ENCODE results near the gene OR2T5.
"Not testable (repeated sequence)": the region's sequence is repeated elsewhere in the genome, so short reads cannot be mapped to it uniquely, and the experiment has no call there.

OR2T5 gene

GRCh38 chr1:248507773-248508172 is 19.4 kb downstream of the OR2T5 start, which contains the start of gene OR2G6:
Gene OR2G6 (plus strand): TSS chr1:248508073. CDS start chr1:248521647, 13,574 bp downstream.
- not testable (repeated sequence) for H3K4me1 ChIP-seq (ENCODE audit: control insufficient read depth in 2 of 2, insufficient read depth in 1 of 2, low read depth in 1 of 2, low read length in 2 of 2); H2BK120ac ChIP-seq (ENCODE audit: low read depth, low read length); H2BK12ac ChIP-seq (ENCODE audit: low read length); H3K18ac ChIP-seq (ENCODE audit: low read length); H3K79me1 ChIP-seq (ENCODE audit: low read depth, low read length); H3K4ac ChIP-seq (ENCODE audit: low read length); H3K36me3 ChIP-seq (replicated peaks in 1 of 2; ENCODE audit: control insufficient read depth in 2 of 2, insufficient read depth in 2 of 2, low read length in 2 of 2); H3K14ac ChIP-seq (ENCODE audit: low read length); H3K27ac ChIP-seq (replicated peaks; ENCODE audit: low read length); H2AFZ ChIP-seq (ENCODE audit: low read length); H2AK5ac ChIP-seq (ENCODE audit: low read depth, low read length); H3K23ac ChIP-seq (ENCODE audit: low read depth, low read length, poor library complexity); H2BK15ac ChIP-seq (ENCODE audit: low read length); H3K4me2 ChIP-seq (ENCODE audit: insufficient read depth, low read length, poor library complexity, severe bottlenecking); H4K91ac ChIP-seq (ENCODE audit: low read depth, low read length, poor library complexity); H3K9me3 ChIP-seq (replicated peaks in 1 of 2; ENCODE audit: control insufficient read depth in 2 of 2, insufficient read depth in 1 of 2, low read depth in 1 of 2, low read length in 2 of 2); H3K4me3 ChIP-seq (ENCODE audit: low read length in 2 of 2); H2BK5ac ChIP-seq (ENCODE audit: low read length); DNase-seq (ENCODE audit: low spot score); H3K9ac ChIP-seq (ENCODE audit: low read depth, low read length, poor library complexity); H4K8ac ChIP-seq (ENCODE audit: low read depth, low read length); H3K27me3 ChIP-seq (ENCODE audit: control insufficient read depth in 3 of 3, insufficient read depth in 3 of 3, low read depth in 1 of 3, low read length in 3 of 3)
- no CpG with 5 or more reads among the region's 2 CpGs for WGBS, 2 donors (ENCODE audit: extremely low coverage in 2 of 2, insufficient read length in 2 of 2, insufficient replicate concordance in 1 of 2)

GRCh38 chr1:248510217-248510616 is 21.8 kb downstream of the OR2T5 start:
- not testable (repeated sequence) for H2AFZ ChIP-seq (ENCODE audit: low read length); DNase-seq (ENCODE audit: low spot score); H3K4me1 ChIP-seq (ENCODE audit: control insufficient read depth in 2 of 2, insufficient read depth in 1 of 2, low read depth in 1 of 2, low read length in 2 of 2); H3K18ac ChIP-seq (ENCODE audit: low read length); H3K9ac ChIP-seq (ENCODE audit: low read depth, low read length, poor library complexity); H3K27ac ChIP-seq (replicated peaks; ENCODE audit: low read length); H4K8ac ChIP-seq (ENCODE audit: low read depth, low read length); H3K23ac ChIP-seq (ENCODE audit: low read depth, low read length, poor library complexity); H3K79me1 ChIP-seq (ENCODE audit: low read depth, low read length); H3K14ac ChIP-seq (ENCODE audit: low read length); H2BK5ac ChIP-seq (ENCODE audit: low read length); H3K27me3 ChIP-seq (ENCODE audit: control insufficient read depth in 3 of 3, insufficient read depth in 3 of 3, low read depth in 1 of 3, low read length in 3 of 3); H2BK120ac ChIP-seq (ENCODE audit: low read depth, low read length); H3K36me3 ChIP-seq (replicated peaks in 1 of 2; ENCODE audit: control insufficient read depth in 2 of 2, insufficient read depth in 2 of 2, low read length in 2 of 2); H3K4me3 ChIP-seq (ENCODE audit: low read length in 2 of 2); H3K4ac ChIP-seq (ENCODE audit: low read length); H4K91ac ChIP-seq (ENCODE audit: low read depth, low read length, poor library complexity); H3K4me2 ChIP-seq (ENCODE audit: insufficient read depth, low read length, poor library complexity, severe bottlenecking); H2AK5ac ChIP-seq (ENCODE audit: low read depth, low read length); H2BK15ac ChIP-seq (ENCODE audit: low read length); H3K9me3 ChIP-seq (replicated peaks in 1 of 2; ENCODE audit: control insufficient read depth in 2 of 2, insufficient read depth in 1 of 2, low read depth in 1 of 2, low read length in 2 of 2); H2BK12ac ChIP-seq (ENCODE audit: low read length)

GRCh38 chr1:248521856-248522255 is 33.5 kb downstream of the OR2T5 start:
- WGBS, 2 donors (ENCODE audit: extremely low coverage in 2 of 2, insufficient read length in 2 of 2, insufficient replicate concordance in 1 of 2), result no CpG with 5 or more reads among the region's 12 CpGs
- Histone ChIP-seq H3K4me1 (ENCODE audit: control insufficient read depth in 2 of 2, insufficient read depth in 1 of 2, low read depth in 1 of 2, low read length in 2 of 2) (no peaks in the 10 kb centered on the region), H4K91ac (ENCODE audit: low read depth, low read length, poor library complexity) (no peak overlapping the region), H3K4ac (ENCODE audit: low read length) (no peak overlapping the region), H3K23ac (ENCODE audit: low read depth, low read length, poor library complexity) (no peak overlapping the region), H3K9ac (ENCODE audit: low read depth, low read length, poor library complexity) (no peak overlapping the region), H2BK5ac (ENCODE audit: low read length) (no peak overlapping the region), H3K18ac (ENCODE audit: low read length) (no peak overlapping the region), H3K4me3 (ENCODE audit: low read length in 2 of 2) (peak overlapping the region in 1 of 2 donors; percentile 35), H3K9me3 (replicated peaks in 1 of 2; ENCODE audit: control insufficient read depth in 2 of 2, insufficient read depth in 1 of 2, low read depth in 1 of 2, low read length in 2 of 2) (peaks cover 0 to 10% of the 10 kb centered on the region in 2 donors), H2BK15ac (ENCODE audit: low read length) (no peak overlapping the region), H2AK5ac (ENCODE audit: low read depth, low read length) (no peak overlapping the region), H3K27me3 (ENCODE audit: control insufficient read depth in 3 of 3, insufficient read depth in 3 of 3, low read depth in 1 of 3, low read length in 3 of 3) (no peaks in the 10 kb centered on the region), H3K14ac (ENCODE audit: low read length) (no peak overlapping the region), H3K27ac (replicated peaks; ENCODE audit: low read length) (no peak overlapping the region), H2BK120ac (ENCODE audit: low read depth, low read length) (no peak overlapping the region), H3K36me3 (replicated peaks in 1 of 2; ENCODE audit: control insufficient read depth in 2 of 2, insufficient read depth in 2 of 2, low read length in 2 of 2) (no peaks in the 10 kb centered on the region), H2AFZ (ENCODE audit: low read length) (no peak overlapping the region), H3K79me1 (ENCODE audit: low read depth, low read length) (no peaks in the 10 kb centered on the region), H3K4me2 (ENCODE audit: insufficient read depth, low read length, poor library complexity, severe bottlenecking) (no peak overlapping the region), H2BK12ac (ENCODE audit: low read length) (no peak overlapping the region), H4K8ac (ENCODE audit: low read depth, low read length) (no peak overlapping the region)
- DNase-seq (ENCODE audit: low spot score), result no peak

- H2BK12ac ChIP-seq (ENCODE audit: low read length); H2BK5ac ChIP-seq (ENCODE audit: low read length); H3K27ac ChIP-seq (replicated peaks; ENCODE audit: low read length); H3K4me2 ChIP-seq (ENCODE audit: insufficient read depth, low read length, poor library complexity, severe bottlenecking); H3K4me1 ChIP-seq (ENCODE audit: control insufficient read depth in 2 of 2, insufficient read depth in 1 of 2, low read depth in 1 of 2, low read length in 2 of 2); H4K8ac ChIP-seq (ENCODE audit: low read depth, low read length); H3K14ac ChIP-seq (ENCODE audit: low read length); H2BK15ac ChIP-seq (ENCODE audit: low read length); H3K9me3 ChIP-seq (replicated peaks in 1 of 2; ENCODE audit: control insufficient read depth in 2 of 2, insufficient read depth in 1 of 2, low read depth in 1 of 2, low read length in 2 of 2); H3K36me3 ChIP-seq (replicated peaks in 1 of 2; ENCODE audit: control insufficient read depth in 2 of 2, insufficient read depth in 2 of 2, low read length in 2 of 2); DNase-seq (ENCODE audit: low spot score); H2BK120ac ChIP-seq (ENCODE audit: low read depth, low read length); H3K9ac ChIP-seq (ENCODE audit: low read depth, low read length, poor library complexity); H3K23ac ChIP-seq (ENCODE audit: low read depth, low read length, poor library complexity); H3K4me3 ChIP-seq (ENCODE audit: low read length in 2 of 2); H3K27me3 ChIP-seq (ENCODE audit: control insufficient read depth in 3 of 3, insufficient read depth in 3 of 3, low read depth in 1 of 3, low read length in 3 of 3); H2AK5ac ChIP-seq (ENCODE audit: low read depth, low read length); H4K91ac ChIP-seq (ENCODE audit: low read depth, low read length, poor library complexity); H3K4ac ChIP-seq (ENCODE audit: low read length); H3K18ac ChIP-seq (ENCODE audit: low read length); H2AFZ ChIP-seq (ENCODE audit: low read length); H3K79me1 ChIP-seq (ENCODE audit: low read depth, low read length): not testable (repeated sequence)
Observed at GRCh38 chr1:248537449-248537848, 49.1 kb downstream of the OR2T5 start.

All from neuronal stem cell (in vitro differentiated cells).